ENCODE data around the gene DLG1.

DNA sequence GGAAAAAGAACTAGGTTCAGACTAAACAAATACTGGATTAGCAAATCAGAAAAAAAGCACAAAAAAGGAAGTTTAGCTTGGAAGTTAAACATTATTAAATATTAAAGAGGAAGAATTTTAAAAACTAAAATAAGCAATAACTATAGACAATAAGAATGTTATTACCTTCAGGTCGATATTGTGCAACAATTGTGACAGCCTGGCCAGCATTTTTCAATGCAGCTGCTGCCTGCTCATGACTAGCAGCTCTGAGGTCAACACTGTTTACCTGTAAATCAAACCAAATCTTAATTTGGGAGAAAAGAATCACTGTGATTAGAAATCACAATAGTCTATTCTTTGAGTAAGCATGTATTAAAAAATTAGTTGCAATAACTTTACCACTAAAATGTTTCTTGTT, 193.7 kb downstream of the DLG1 start:
- TF ChIP-seq, protein P1, sequence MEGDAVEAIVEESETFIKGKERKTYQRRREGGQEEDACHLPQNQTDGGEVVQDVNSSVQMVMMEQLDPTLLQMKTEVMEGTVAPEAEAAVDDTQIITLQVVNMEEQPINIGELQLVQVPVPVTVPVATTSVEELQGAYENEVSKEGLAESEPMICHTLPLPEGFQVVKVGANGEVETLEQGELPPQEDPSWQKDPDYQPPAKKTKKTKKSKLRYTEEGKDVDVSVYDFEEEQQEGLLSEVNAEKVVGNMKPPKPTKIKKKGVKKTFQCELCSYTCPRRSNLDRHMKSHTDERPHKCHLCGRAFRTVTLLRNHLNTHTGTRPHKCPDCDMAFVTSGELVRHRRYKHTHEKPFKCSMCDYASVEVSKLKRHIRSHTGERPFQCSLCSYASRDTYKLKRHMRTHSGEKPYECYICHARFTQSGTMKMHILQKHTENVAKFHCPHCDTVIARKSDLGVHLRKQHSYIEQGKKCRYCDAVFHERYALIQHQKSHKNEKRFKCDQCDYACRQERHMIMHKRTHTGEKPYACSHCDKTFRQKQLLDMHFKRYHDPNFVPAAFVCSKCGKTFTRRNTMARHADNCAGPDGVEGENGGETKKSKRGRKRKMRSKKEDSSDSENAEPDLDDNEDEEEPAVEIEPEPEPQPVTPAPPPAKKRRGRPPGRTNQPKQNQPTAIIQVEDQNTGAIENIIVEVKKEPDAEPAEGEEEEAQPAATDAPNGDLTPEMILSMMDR (conservative IDR thresholded peaks at IDR 0.05; ENCODE audit: low read depth in 2 of 2): no peak
- TF ChIP-seq POLR2AphosphoS5 (IDR thresholded peaks at IDR 0.05; ENCODE audit: low read depth) (no peak), EZH2 (IDR thresholded peaks at IDR 0.05; ENCODE audit: low read depth, unreplicated experiment) (no peak), JUNB (IDR thresholded peaks at IDR 0.05; ENCODE audit: unreplicated experiment) (no peak), EZH2phosphoT487 (IDR thresholded peaks at IDR 0.05; ENCODE audit: unreplicated experiment) (no peak), CREB1 (CRISPR knock-in tag; IDR thresholded peaks at IDR 0.05; ENCODE audit: low read depth) (no peak), ZNF114 (CRISPR knock-in tag; IDR thresholded peaks at IDR 0.05) (no peak), STAT1 (IDR thresholded peaks at IDR 0.05; ENCODE audit: unreplicated experiment) (no peak), ZNF331 (CRISPR knock-in tag; IDR thresholded peaks at IDR 0.05; ENCODE audit: low read depth) (no peak), NANOG (IDR thresholded peaks at IDR 0.05; ENCODE audit: borderline replicate concordance) (no peak)
- TF ChIP-seq, protein P2, sequence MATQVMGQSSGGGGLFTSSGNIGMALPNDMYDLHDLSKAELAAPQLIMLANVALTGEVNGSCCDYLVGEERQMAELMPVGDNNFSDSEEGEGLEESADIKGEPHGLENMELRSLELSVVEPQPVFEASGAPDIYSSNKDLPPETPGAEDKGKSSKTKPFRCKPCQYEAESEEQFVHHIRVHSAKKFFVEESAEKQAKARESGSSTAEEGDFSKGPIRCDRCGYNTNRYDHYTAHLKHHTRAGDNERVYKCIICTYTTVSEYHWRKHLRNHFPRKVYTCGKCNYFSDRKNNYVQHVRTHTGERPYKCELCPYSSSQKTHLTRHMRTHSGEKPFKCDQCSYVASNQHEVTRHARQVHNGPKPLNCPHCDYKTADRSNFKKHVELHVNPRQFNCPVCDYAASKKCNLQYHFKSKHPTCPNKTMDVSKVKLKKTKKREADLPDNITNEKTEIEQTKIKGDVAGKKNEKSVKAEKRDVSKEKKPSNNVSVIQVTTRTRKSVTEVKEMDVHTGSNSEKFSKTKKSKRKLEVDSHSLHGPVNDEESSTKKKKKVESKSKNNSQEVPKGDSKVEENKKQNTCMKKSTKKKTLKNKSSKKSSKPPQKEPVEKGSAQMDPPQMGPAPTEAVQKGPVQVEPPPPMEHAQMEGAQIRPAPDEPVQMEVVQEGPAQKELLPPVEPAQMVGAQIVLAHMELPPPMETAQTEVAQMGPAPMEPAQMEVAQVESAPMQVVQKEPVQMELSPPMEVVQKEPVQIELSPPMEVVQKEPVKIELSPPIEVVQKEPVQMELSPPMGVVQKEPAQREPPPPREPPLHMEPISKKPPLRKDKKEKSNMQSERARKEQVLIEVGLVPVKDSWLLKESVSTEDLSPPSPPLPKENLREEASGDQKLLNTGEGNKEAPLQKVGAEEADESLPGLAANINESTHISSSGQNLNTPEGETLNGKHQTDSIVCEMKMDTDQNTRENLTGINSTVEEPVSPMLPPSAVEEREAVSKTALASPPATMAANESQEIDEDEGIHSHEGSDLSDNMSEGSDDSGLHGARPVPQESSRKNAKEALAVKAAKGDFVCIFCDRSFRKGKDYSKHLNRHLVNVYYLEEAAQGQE (IDR thresholded peaks at IDR 0.05; ENCODE audit: unreplicated experiment): no peak
- TF ChIP-seq, protein P3, sequence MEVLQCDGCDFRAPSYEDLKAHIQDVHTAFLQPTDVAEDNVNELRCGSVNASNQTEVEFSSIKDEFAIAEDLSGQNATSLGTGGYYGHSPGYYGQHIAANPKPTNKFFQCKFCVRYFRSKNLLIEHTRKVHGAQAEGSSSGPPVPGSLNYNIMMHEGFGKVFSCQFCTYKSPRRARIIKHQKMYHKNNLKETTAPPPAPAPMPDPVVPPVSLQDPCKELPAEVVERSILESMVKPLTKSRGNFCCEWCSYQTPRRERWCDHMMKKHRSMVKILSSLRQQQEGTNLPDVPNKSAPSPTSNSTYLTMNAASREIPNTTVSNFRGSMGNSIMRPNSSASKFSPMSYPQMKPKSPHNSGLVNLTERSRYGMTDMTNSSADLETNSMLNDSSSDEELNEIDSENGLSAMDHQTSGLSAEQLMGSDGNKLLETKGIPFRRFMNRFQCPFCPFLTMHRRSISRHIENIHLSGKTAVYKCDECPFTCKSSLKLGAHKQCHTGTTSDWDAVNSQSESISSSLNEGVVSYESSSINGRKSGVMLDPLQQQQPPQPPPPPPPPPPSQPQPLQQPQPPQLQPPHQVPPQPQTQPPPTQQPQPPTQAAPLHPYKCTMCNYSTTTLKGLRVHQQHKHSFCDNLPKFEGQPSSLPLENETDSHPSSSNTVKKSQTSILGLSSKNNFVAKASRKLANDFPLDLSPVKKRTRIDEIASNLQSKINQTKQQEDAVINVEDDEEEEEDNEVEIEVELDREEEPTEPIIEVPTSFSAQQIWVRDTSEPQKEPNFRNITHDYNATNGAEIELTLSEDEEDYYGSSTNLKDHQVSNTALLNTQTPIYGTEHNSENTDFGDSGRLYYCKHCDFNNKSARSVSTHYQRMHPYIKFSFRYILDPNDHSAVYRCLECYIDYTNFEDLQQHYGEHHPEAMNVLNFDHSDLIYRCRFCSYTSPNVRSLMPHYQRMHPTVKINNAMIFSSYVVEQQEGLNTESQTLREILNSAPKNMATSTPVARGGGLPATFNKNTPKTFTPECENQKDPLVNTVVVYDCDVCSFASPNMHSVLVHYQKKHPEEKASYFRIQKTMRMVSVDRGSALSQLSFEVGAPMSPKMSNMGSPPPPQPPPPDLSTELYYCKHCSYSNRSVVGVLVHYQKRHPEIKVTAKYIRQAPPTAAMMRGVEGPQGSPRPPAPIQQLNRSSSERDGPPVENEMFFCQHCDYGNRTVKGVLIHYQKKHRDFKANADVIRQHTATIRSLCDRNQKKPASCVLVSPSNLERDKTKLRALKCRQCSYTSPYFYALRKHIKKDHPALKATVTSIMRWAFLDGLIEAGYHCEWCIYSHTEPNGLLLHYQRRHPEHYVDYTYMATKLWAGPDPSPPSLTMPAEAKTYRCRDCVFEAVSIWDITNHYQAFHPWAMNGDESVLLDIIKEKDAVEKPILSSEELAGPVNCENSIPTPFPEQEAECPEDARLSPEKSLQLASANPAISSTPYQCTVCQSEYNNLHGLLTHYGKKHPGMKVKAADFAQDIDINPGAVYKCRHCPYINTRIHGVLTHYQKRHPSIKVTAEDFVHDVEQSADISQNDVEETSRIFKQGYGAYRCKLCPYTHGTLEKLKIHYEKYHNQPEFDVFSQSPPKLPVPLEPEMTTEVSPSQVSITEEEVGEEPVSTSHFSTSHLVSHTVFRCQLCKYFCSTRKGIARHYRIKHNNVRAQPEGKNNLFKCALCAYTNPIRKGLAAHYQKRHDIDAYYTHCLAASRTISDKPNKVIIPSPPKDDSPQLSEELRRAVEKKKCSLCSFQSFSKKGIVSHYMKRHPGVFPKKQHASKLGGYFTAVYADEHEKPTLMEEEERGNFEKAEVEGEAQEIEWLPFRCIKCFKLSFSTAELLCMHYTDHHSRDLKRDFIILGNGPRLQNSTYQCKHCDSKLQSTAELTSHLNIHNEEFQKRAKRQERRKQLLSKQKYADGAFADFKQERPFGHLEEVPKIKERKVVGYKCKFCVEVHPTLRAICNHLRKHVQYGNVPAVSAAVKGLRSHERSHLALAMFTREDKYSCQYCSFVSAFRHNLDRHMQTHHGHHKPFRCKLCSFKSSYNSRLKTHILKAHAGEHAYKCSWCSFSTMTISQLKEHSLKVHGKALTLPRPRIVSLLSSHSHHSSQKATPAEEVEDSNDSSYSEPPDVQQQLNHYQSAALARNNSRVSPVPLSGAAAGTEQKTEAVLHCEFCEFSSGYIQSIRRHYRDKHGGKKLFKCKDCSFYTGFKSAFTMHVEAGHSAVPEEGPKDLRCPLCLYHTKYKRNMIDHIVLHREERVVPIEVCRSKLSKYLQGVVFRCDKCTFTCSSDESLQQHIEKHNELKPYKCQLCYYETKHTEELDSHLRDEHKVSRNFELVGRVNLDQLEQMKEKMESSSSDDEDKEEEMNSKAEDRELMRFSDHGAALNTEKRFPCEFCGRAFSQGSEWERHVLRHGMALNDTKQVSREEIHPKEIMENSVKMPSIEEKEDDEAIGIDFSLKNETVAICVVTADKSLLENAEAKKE (CRISPR knock-in tag; IDR thresholded peaks at IDR 0.05): no peak
- TF ChIP-seq, protein P4, sequence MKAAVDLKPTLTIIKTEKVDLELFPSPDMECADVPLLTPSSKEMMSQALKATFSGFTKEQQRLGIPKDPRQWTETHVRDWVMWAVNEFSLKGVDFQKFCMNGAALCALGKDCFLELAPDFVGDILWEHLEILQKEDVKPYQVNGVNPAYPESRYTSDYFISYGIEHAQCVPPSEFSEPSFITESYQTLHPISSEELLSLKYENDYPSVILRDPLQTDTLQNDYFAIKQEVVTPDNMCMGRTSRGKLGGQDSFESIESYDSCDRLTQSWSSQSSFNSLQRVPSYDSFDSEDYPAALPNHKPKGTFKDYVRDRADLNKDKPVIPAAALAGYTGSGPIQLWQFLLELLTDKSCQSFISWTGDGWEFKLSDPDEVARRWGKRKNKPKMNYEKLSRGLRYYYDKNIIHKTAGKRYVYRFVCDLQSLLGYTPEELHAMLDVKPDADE (IDR thresholded peaks at IDR 0.05): no peak
